ENCODE data around the gene RTRAF. TPM values are rescaled to one million over a fixed set of nuclear protein-coding genes. Genes with fewer than 3 reads are reported as not detected.

RTRAF gene
- total and polyA plus RNA-seq, 10 of the 15 experiments (the other 5 are each of a cell fraction or from before 2014, with no cell fraction given): 248 to 540 (median 368) TPM

- POLR2A ChIA-PET: no interaction called here
- Histone ChIP-seq H3K9me3 (replicated peaks; ENCODE audit: control insufficient read depth, insufficient read depth, low read length) (no peaks in the 10 kb centered on the region), H2AFZ (ENCODE audit: control insufficient read depth, low read depth, low read length) (no peak overlapping the region), H3K4me3 (no peak overlapping the region), H3K27me3 (replicated peaks in 1 of 2; ENCODE audit: control insufficient read depth in 2 of 2, insufficient read depth in 2 of 2, low read length in 1 of 2) (no peaks in the 10 kb centered on the region; a peak in 1 of 4 replicates), H3K4me1 (ENCODE audit: control insufficient read depth, insufficient read depth, low read length) (no peaks in the 10 kb centered on the region), H4K20me1 (ENCODE audit: control insufficient read depth, insufficient read depth) (no peaks in the 10 kb centered on the region), H3K9ac (ENCODE audit: control insufficient read depth, insufficient read depth, low read length) (no peak overlapping the region), H3K79me2 (ENCODE audit: control insufficient read depth, insufficient read depth, low read length) (no peaks in the 10 kb centered on the region), H3K36me3 (ENCODE audit: control insufficient read depth in 2 of 2, insufficient read depth in 2 of 2, low read length in 1 of 2) (no peaks in the 10 kb centered on the region; a peak in 1 of 4 replicates), H3K4me2 (ENCODE audit: control insufficient read depth, insufficient read depth) (no peak overlapping the region), H3K27ac (ENCODE audit: control insufficient read depth, insufficient read depth) (no peak overlapping the region)
- ATAC-seq (no peak), FAIRE-seq (no peak), DNase-seq (ENCODE audit: low read depth, low spot score) (no peak)
- CTCF ChIA-PET: no interaction called here
- intact Hi-C loops (cut with micrococcal nuclease; ENCODE audit: unreplicated experiment): no loop called here
- RAD21 ChIA-PET (ENCODE audit: unreplicated experiment): interaction anchor here (0.9 kb wide), 1 partner anchor 8 kb away, joined by 5 read pairs; no protein-coding TSS in a partner anchor
- SMC1A ChIA-PET (ENCODE audit: uncharacterized antibody, unreplicated experiment): no interaction called here
- BruUV-seq (replicated peaks): no TSS peak
- 12% methylated on average over 3 of the region's 3 CpGs for WGBS (ENCODE audit: insufficient coverage, insufficient replicate concordance, low lambda C conversion rate, missing lambda C conversion rate)
- in situ Hi-C loops (cut with MboI): no loop called here
- TF ChIP-seq NFIC (IDR thresholded peaks at IDR 0.05; ENCODE audit: low read depth, low read length) (no peak), EZH2 (IDR thresholded peaks at IDR 0.05; ENCODE audit: borderline replicate concordance, control insufficient read depth, low read depth, low read length) (no peak), KDM1A (IDR thresholded peaks at IDR 0.05; ENCODE audit: borderline replicate concordance) (no peak), ZBTB40 (IDR thresholded peaks at IDR 0.05; ENCODE audit: borderline replicate concordance) (no peak), TCF3 (IDR thresholded peaks at IDR 0.05; ENCODE audit: borderline replicate concordance, insufficient read depth, low read depth, low read length) (no peak), TARDBP (IDR thresholded peaks at IDR 0.05; ENCODE audit: borderline replicate concordance) (no peak), E2F8 (IDR thresholded peaks at IDR 0.05; ENCODE audit: low read depth, partially characterized antibody) (no peak), STAT1 (conservative IDR thresholded peaks at IDR 0.05) (no peak), NR2F1 (conservative IDR thresholded peaks at IDR 0.05) (no peak), USF2 (IDR thresholded peaks at IDR 0.05; ENCODE audit: borderline replicate concordance, low read depth, low read length) (no peak), GABPA (IDR thresholded peaks at IDR 0.05; ENCODE audit: low read depth) (no peak), ATF3 (IDR thresholded peaks at IDR 0.05; ENCODE audit: borderline replicate concordance, extremely low read depth, low read depth, low read length) (no peak)
- TF ChIP-seq, protein P1, sequence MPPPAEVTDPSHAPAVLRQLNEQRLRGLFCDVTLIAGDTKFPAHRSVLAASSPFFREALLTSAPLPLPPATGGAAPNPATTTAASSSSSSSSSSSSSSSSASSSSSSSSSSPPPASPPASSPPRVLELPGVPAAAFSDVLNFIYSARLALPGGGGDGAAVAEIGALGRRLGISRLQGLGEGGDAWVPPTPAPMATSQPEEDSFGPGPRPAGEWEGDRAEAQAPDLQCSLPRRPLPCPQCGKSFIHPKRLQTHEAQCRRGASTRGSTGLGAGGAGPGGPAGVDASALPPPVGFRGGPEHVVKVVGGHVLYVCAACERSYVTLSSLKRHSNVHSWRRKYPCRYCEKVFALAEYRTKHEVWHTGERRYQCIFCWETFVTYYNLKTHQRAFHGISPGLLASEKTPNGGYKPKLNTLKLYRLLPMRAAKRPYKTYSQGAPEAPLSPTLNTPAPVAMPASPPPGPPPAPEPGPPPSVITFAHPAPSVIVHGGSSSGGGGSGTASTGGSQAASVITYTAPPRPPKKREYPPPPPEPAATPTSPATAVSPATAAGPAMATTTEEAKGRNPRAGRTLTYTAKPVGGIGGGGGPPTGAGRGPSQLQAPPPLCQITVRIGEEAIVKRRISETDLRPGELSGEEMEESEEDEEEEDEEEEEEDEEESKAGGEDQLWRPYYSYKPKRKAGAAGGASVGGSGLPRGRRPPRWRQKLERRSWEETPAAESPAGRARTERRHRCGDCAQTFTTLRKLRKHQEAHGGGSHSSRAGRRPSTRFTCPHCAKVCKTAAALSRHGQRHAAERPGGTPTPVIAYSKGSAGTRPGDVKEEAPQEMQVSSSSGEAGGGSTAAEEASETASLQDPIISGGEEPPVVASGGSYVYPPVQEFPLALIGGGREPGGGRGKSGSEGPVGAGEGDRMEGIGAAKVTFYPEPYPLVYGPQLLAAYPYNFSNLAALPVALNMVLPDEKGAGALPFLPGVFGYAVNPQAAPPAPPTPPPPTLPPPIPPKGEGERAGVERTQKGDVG (CRISPR knock-in tag; IDR thresholded peaks at IDR 0.05): no peak
Measured at GRCh38 chr14:52058341-52058740, 69.0 kb downstream of the RTRAF start.
